ENCODE measurements around the gene TBX19. TPM values are rescaled to one million over a fixed set of nuclear protein-coding genes. Genes with fewer than 3 reads are reported as not detected.

Gene TBX19
- total RNA-seq, 5 donors from 2014 or later (not counting 1 experiment from before 2014, with no cell fraction given) = 2.8 to 3.9 (median 3.5) TPM

DNA sequence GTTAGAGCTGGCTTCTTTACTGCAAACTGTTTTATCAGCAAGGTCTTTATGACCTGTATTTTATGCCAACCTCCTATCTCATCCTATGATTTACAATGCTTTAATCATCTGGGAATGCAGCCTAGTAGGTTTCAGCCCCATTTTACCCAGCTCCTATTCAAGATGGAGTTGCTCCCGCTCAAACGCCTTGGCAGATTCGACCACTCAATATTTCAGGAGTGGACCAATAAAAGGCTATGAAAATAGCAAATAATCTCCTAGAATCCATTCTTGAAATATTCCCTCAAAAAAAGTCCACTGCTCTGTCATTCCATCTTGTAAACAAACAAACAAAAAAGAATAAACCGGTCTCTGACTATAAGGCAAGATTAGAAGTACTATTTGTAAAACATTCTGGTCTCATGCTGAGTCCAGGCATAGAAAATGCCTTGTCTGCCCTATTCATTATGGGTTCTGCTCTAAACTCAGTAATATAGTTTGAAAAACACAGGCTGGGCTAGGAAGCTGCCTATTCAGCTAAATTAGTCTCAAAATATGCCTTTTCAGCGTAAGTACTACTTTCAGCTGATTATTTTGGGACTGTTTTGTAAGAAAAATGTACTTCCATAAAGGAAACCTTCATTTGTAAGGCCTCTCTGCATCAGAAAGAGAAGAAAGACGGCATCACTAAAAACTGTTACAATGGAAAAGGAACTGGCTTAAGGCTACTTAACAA, 53.0 kb downstream of the TBX19 start:
- no peaks in the 10 kb centered on the region for H3K9me3 ChIP-seq
- H3K27me3 ChIP-seq (replicated peaks in 1 of 2; ENCODE audit: control insufficient read depth in 2 of 2, extremely low read depth in 1 of 2, insufficient read depth in 2 of 2, low read length in 1 of 2) = no peaks in the 10 kb centered on the region
- Mint-ChIP-seq H3K27me3 (no peaks in the 10 kb centered on the region), H3K4me3 (no peak overlapping the region), H3K36me3 (peaks cover 10% of the 10 kb centered on the region), H3K27ac (no peak overlapping the region), H3K4me1 (peaks cover 0 to 9% (median 4%) of the 10 kb centered on the region in 3 donors), H3K9me3 (no peaks in the 10 kb centered on the region)
- no peaks in the 10 kb centered on the region for H3K36me3 ChIP-seq (ENCODE audit: control insufficient read depth in 2 of 2, extremely low read depth in 1 of 2, insufficient read depth in 1 of 2, low read length in 1 of 2)
- ATAC-seq (replicated peaks in 1 of 4) (no peak), DNase-seq (no peak)
- no peaks in the 10 kb centered on the region for H3K4me1 ChIP-seq (ENCODE audit: control insufficient read depth in 1 of 2, extremely low read depth in 1 of 2, insufficient read depth in 2 of 2, low read length in 2 of 2)
- no peak overlapping the region for H3K27ac ChIP-seq (ENCODE audit: low read length)
- ChIA-PET CTCF (interaction anchor here (1.2 to 1.4 kb wide), 2 partner anchors 9 kb away, joined by 4 to 8 read pairs; no protein-coding TSS in a partner anchor), POLR2A (interaction anchor here in 1 of 2 donors (0.8 kb wide), 1 partner anchor 9 kb away, joined by 4 read pairs; no protein-coding TSS in a partner anchor)
- no peak overlapping the region for H3K4me3 ChIP-seq (ENCODE audit: control insufficient read depth in 1 of 2, extremely low read depth in 1 of 2, low read length in 1 of 2)
- WGBS (ENCODE audit: insufficient coverage) = no CpG with 5 or more reads among the region's 6 CpGs

- POLR2A ChIA-PET = no interaction called here
- Histone ChIP-seq H3K27ac (ENCODE audit: low read length) (no peak overlapping the region), H3K9me3 (no peaks in the 10 kb centered on the region), H3K36me3 (ENCODE audit: control insufficient read depth in 2 of 2, extremely low read depth in 1 of 2, insufficient read depth in 1 of 2, low read length in 1 of 2) (no peaks in the 10 kb centered on the region), H3K27me3 (replicated peaks in 1 of 2; ENCODE audit: control insufficient read depth in 2 of 2, extremely low read depth in 1 of 2, insufficient read depth in 2 of 2, low read length in 1 of 2) (no peaks in the 10 kb centered on the region), H3K4me3 (ENCODE audit: control insufficient read depth in 1 of 2, extremely low read depth in 1 of 2, low read length in 1 of 2) (no peak overlapping the region), H3K4me1 (ENCODE audit: control insufficient read depth in 1 of 2, extremely low read depth in 1 of 2, insufficient read depth in 2 of 2, low read length in 2 of 2) (no peaks in the 10 kb centered on the region)
- Mint-ChIP-seq H3K4me1 (peaks cover 0 to 18% (median 4%) of the 10 kb centered on the region in 3 donors), H3K36me3 (peaks cover 10% of the 10 kb centered on the region), H3K27ac (no peak overlapping the region), H3K27me3 (no peaks in the 10 kb centered on the region), H3K4me3 (no peak overlapping the region), H3K9me3 (no peaks in the 10 kb centered on the region)
- CTCF ChIA-PET = interaction anchor here in 1 of 2 donors (0.8 to 1.3 kb wide), 2 partner anchors 13 to 27 kb away, joined by 3 read pairs; no protein-coding TSS in a partner anchor
- no peak for ATAC-seq (replicated peaks in 1 of 4)
- no CpG with 5 or more reads among the region's 1 CpG for WGBS (ENCODE audit: insufficient coverage)
- no peak for DNase-seq
These were observed 54.8 kb downstream of the TBX19 start for GRCh38 chr1:168335500-168335899.

DNA sequence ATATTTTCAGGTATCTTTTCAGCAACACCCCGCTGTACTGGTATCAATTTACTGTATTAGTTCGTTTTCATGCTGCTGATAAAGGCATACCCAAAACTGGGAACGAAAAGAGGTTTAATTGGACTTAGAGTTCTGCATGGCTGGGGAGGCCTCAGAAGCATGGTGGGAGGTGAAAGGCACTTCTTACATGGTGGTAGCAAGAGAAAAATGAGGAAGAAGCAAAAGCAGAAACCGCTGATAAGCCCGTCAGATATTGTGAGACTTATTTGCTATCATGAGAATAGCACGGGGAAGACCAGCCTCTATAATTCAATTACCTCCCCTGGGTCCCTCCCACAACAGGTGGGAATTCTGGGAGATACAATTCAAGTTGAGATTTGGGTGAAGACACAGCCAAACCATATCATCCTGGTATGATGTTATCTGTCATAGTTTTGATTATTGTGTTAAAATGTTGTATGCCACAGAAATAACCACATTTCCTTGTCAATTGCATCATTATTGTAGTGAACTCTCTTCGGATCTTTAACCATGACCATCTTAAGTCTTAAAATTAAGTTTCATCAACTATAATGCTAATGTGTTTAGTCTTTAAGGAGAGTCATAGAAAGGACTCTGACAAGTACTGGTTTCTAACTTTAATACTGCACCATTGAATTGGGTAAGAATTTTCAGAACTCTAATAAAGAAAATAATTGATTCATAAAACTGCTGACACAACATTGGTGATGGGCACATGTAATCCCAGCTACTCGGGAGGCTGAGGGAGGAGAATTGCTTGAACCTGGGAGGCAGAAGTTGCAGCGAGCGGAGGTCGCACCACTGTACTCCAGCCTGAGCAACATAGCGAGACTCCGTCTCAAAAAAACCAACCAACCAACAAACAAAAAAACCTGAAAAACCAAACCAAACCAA, 58.2 kb downstream of the TBX19 start:
- ATAC-seq (replicated peaks in 1 of 4) = no peak
- H3K9me3 ChIP-seq = no peaks in the 10 kb centered on the region
- ChIA-PET CTCF (interaction anchor here in 1 of 2 donors (1.8 kb wide), 1 partner anchor 1010 kb away, joined by 6 read pairs; no protein-coding TSS in a partner anchor), POLR2A (no interaction called here)
- Mint-ChIP-seq H3K27me3 (no peaks in the 10 kb centered on the region), H3K9me3 (no peaks in the 10 kb centered on the region), H3K4me3 (no peak overlapping the region), H3K4me1 (peaks cover 16 to 41% (median 22%) of the 10 kb centered on the region in 3 donors), H3K36me3 (peaks cover 5% of the 10 kb centered on the region), H3K27ac (no peak overlapping the region)
- H3K27me3 ChIP-seq (replicated peaks in 1 of 2; ENCODE audit: control insufficient read depth in 2 of 2, extremely low read depth in 1 of 2, insufficient read depth in 2 of 2, low read length in 1 of 2) = no peaks in the 10 kb centered on the region
- whole genome bisulfite sequencing (ENCODE audit: insufficient coverage) = 88% methylated on average over 2 of the region's 13 CpGs
- DNase-seq = no peak
- H3K4me1 ChIP-seq (ENCODE audit: control insufficient read depth in 1 of 2, extremely low read depth in 1 of 2, insufficient read depth in 2 of 2, low read length in 2 of 2) = peaks cover 3 to 11% of the 10 kb centered on the region in 2 experiments
- no peak overlapping the region for H3K27ac ChIP-seq (ENCODE audit: low read length)
- H3K4me3 ChIP-seq (ENCODE audit: control insufficient read depth in 1 of 2, extremely low read depth in 1 of 2, low read length in 1 of 2) = no peak overlapping the region
- no peaks in the 10 kb centered on the region for H3K36me3 ChIP-seq (ENCODE audit: control insufficient read depth in 2 of 2, extremely low read depth in 1 of 2, insufficient read depth in 1 of 2, low read length in 1 of 2)

GRCh38 chr1:168340781-168341482, 60.3 kb downstream of the TBX19 start:
- no peaks in the 10 kb centered on the region for H3K27me3 ChIP-seq (replicated peaks in 1 of 2; ENCODE audit: control insufficient read depth in 2 of 2, extremely low read depth in 1 of 2, insufficient read depth in 2 of 2, low read length in 1 of 2)
- H3K27ac ChIP-seq (ENCODE audit: low read length) = no peak overlapping the region
- ChIA-PET POLR2A (interaction anchor here in 1 of 2 donors (0.6 to 0.7 kb wide), 2 partner anchors 126 to 1087 kb away, joined by 3 read pairs; no protein-coding TSS in a partner anchor), CTCF (interaction anchor here (0.5 to 4.7 kb wide), 7 partner anchors 22 to 1008 kb away, joined by 3 to 234 read pairs (median 8); no protein-coding TSS in a partner anchor)
- H3K36me3 ChIP-seq (ENCODE audit: control insufficient read depth in 2 of 2, extremely low read depth in 1 of 2, insufficient read depth in 1 of 2, low read length in 1 of 2) = no peaks in the 10 kb centered on the region
- H3K27ac Mint-ChIP-seq = peak overlapping the region in 1 of 2 donors; percentile 15
- H3K27me3 Mint-ChIP-seq = no peaks in the 10 kb centered on the region
- no peaks in the 10 kb centered on the region for H3K9me3 ChIP-seq
- peaks cover 3 to 11% of the 10 kb centered on the region in 2 experiments for H3K4me1 ChIP-seq (ENCODE audit: control insufficient read depth in 1 of 2, extremely low read depth in 1 of 2, insufficient read depth in 2 of 2, low read length in 2 of 2)
- H3K36me3 Mint-ChIP-seq = peaks cover 5% of the 10 kb centered on the region
- H3K4me3 ChIP-seq (ENCODE audit: control insufficient read depth in 1 of 2, extremely low read depth in 1 of 2, low read length in 1 of 2) = no peak overlapping the region
- H3K4me1 Mint-ChIP-seq = peaks cover 19 to 51% (median 23%) of the 10 kb centered on the region in 3 donors
- no peak for ATAC-seq (replicated peaks in 1 of 4)
- WGBS (ENCODE audit: insufficient coverage) = no CpG with 5 or more reads among the region's 3 CpGs
- H3K4me3 Mint-ChIP-seq = no peak overlapping the region
- no peak for DNase-seq
- no peaks in the 10 kb centered on the region for H3K9me3 Mint-ChIP-seq

- CTCF ChIA-PET = interaction anchor here (0.6 to 4.7 kb wide), 17 partner anchors 7 to 1123 kb away, joined by 3 to 234 read pairs (median 8); no protein-coding TSS in a partner anchor
- no peaks in the 10 kb centered on the region for H3K9me3 ChIP-seq
- no CpG with 5 or more reads among the region's 3 CpGs for WGBS (ENCODE audit: insufficient coverage)
- H3K4me1 ChIP-seq (ENCODE audit: control insufficient read depth in 1 of 2, extremely low read depth in 1 of 2, insufficient read depth in 2 of 2, low read length in 2 of 2) = peaks cover 3 to 11% of the 10 kb centered on the region in 2 experiments
- H3K27ac Mint-ChIP-seq = no peak overlapping the region
- H3K9me3 Mint-ChIP-seq = no peaks in the 10 kb centered on the region
- H3K27me3 ChIP-seq (replicated peaks in 1 of 2; ENCODE audit: control insufficient read depth in 2 of 2, extremely low read depth in 1 of 2, insufficient read depth in 2 of 2, low read length in 1 of 2) = no peaks in the 10 kb centered on the region
- no peaks in the 10 kb centered on the region for H3K27me3 Mint-ChIP-seq
- peaks cover 5% of the 10 kb centered on the region for H3K36me3 Mint-ChIP-seq
- no peaks in the 10 kb centered on the region for H3K36me3 ChIP-seq (ENCODE audit: control insufficient read depth in 2 of 2, extremely low read depth in 1 of 2, insufficient read depth in 1 of 2, low read length in 1 of 2)
- H3K4me1 Mint-ChIP-seq = peaks cover 19 to 57% (median 27%) of the 10 kb centered on the region in 3 donors
- no peak overlapping the region for H3K27ac ChIP-seq (ENCODE audit: low read length)
- DNase-seq (no peak), ATAC-seq (replicated peaks in 1 of 4) (no peak)
- POLR2A ChIA-PET = interaction anchor here in 1 of 2 donors (0.6 to 0.7 kb wide), 2 partner anchors 125 to 1086 kb away, joined by 3 read pairs; no protein-coding TSS in a partner anchor
- H3K4me3 Mint-ChIP-seq = no peak overlapping the region
- no peak overlapping the region for H3K4me3 ChIP-seq (ENCODE audit: control insufficient read depth in 1 of 2, extremely low read depth in 1 of 2, low read length in 1 of 2)
These were observed 60.9 kb downstream of the TBX19 start for GRCh38 chr1:168341483-168341975.
